Measurements from ENCODE around the gene C2CD4A.

Gene C2CD4A

GRCh38 chr15:62104401-62104800 is 37.6 kb downstream of the C2CD4A start:
- no peak for DNase-seq

GRCh38 chr15:62104846-62105245 is 38.1 kb downstream of the C2CD4A start:
- no peak for DNase-seq

DNA sequence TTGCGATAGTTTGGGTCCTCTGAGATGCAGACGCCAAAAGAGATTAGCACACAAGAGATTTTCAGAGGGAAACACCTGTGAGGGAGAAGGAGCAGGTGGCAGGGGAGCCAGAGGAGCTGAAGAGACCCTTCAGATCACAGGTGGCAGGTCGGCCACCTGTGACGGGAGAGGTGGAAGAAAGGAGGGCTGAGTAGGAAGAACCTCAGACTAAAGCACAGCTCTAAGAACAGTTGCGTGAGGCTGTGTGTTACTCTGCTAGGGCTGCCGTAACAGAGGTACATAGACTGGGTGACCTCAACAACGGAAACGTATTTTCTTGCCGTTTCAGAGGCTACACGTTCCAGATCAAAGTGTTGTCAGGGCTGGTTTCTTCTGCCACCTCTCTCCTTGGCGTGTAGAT is 38.5 kb downstream of the C2CD4A start:
- DNase-seq, result no peak

- no peak for DNase-seq
Measured at GRCh38 chr15:62106096-62106495, 39.3 kb downstream of the C2CD4A start.

DNA sequence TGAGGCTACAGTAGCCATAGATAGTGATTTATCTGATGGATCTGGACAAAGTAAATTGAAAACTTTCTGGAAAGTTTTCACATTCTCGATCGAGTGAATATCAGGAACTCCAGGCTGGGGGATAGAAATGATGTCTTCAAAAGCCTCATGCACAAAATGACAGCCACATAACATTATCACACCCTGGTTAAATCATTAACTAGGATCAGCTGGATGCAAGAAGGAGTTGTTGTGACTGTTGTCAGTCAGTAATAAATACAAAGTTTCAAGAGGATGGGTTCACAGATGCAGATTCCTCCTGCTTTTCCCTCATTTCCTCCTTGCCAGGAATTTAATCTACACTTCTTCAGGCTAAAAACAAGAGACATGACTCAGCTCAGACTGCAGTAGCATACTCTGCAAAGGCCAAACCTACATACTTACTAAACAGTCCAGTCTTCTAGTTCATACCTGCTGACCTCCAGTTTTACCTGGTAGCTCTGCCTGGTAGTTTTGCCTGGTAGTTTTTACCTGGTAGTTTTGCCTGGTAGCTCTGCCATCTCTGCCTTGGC is 40.9 kb downstream of the C2CD4A start:
- no peak for DNase-seq

GRCh38 chr15:62108411-62108810 is 41.6 kb downstream of the C2CD4A start:
- no peak for DNase-seq

DNA sequence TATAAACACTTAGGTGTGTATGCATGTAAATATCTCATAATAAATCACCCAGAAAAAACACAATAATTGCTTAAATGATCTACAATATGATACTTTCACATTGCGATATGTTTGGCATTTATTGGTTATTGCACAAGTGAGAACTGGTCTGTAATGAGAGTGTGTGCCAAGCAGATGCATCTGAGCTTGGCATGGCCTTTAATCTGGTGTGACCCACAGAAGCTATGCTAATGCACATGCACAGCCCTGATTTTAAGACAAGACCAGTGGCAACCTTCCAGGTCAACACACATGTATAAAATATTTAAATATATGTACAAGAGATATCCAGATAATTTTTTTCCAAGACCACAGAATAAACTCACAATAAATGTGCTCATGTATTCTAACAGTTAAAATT is 42.7 kb downstream of the C2CD4A start:
- DNase-seq, result no peak

DNA sequence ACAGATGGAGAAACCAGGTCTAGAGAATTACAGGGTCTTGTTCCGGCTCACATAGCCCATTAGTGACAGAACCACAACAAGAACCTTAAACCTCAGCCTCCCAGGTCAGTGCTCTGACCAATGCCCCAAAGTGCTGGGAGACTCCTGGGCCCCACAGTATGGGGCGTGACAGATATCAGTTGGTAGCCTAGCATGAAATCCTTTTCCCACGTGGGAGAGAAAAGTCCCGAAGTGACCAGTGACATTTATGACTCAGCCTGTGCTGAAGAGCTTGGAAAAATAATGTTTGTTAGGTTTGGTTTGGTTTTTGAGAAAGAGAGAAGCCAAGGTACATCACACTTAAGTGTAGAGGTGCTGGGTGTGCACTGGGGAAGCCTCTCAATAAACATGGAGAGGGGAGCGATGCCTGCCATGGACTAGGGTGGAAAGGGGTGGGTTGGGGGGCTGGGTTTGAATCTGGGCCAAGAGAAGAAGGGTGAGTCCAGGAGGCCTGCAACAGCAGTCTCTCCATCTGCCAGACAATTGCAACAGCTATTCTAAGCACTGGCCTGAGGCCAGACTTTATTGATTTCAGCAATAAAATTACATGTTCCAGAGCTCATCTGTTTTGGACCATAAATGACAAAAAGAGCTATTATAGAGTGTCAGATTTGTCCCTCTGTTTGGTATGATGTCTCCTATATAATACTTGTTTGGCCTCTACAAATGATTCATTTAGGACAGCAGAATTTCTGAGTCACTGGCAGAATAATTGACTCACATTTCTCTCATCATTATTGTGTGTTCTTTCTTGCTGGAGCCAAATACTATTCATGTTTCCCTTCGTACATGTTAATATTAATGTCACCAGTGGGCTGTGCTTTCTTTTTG is 43.4 kb downstream of the C2CD4A start:
- peak; percentile 18 for DNase-seq

GRCh38 chr15:62112081-62112480 is 45.3 kb downstream of the C2CD4A start:
- no peak for DNase-seq

- DNase-seq, result no peak
Measured at GRCh38 chr15:62112616-62113593, 46.1 kb downstream of the C2CD4A start.

DNA sequence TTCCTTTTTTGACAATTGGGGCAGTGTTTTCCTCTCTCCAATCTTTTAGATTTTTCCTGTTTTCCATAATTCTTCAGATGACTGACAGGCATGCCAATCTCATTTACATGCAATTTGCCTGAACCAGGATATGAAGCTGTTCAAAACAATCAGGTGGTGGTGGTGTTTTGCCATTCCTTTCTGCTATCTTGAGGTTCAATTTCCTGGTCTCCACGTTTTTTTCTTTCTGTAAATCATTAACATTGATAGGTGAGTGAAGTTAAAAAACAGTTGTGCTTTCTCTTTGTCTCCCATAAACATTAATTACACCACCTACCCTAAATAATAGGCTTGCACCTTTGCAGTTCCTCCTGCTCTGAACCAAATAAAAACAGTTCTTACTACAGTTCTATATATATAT is 49.1 kb downstream of the C2CD4A start:
- no peak for DNase-seq

- DNase-seq, result no peak
Measured at GRCh38 chr15:62118520-62119226, 51.9 kb downstream of the C2CD4A start.

DNA sequence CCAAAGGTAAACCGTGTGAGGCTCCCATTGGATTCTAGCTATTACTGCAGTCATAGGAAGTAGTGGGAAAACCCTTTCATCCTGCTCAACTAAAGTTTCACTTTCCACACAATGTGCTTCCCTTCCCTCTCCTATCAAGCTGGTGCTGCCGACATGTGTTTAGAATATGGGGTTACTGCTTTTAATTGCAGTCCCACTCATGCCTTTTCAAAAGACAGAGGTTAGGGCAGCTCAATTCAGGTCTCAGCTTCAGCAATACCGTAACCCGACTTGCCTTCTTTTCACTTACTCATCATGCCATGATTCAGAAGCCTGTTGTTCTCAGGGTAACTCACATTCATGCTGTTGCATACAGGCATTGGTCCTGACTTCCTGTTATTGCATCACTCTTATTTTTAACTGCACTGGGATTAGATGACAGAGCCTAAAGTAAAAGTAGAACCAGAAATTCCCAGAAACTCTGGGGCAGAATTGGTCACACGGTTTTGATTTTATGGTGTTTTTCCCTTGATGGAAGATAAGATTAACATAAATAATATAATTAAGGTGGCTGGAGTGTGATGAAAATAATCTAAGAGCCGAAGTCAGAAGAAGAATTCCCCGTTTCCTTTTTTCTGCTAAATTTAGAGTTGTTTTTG is 52.6 kb downstream of the C2CD4A start:
- DNase-seq, result peak; percentile 65

DNA sequence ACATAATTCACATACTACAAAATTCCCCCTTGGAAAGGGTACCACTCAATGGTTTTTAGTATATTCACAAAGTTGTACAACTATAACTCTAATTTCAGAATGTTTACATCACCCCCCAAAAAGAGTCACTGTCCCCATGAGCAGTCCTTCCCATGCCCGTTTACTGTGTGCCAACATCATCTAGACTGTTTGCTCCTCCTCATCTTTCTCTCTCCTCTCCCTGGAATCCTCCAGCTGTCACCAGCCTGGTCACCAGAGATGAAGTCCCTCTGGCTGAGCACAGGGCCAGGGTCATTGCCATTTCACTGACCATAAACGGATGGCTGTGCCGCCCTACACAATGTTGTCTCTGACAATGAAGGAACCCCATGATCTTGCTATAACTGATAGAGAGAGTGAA is 53.1 kb downstream of the C2CD4A start:
- DNase-seq, result no peak
